ENCODE data around the gene BRINP1.

The BRINP1 gene

DNA sequence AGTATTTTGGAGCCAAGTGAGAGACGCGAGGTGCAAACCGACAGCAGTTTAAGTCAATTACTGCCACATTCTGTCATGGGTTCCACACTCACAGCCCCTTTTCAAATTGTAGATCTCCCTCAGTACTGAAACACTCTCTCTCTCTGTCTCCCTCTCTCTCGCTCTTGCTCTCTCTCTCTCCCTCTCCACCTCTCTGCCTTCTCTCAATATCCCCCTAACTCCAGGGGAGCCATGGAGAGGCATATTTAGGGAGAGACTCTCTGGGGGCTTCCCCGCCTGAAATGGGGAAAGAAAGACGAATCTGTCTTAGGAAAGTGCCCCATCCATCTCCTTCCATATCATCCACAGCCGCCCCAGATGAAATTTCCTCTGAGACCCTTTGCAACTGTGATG lies 1.6 kb downstream of the BRINP1 start:
- TF ChIP-seq GATA3 (IDR thresholded peaks at IDR 0.05; ENCODE audit: low read depth, low read length) (no peak), GATA2 (IDR thresholded peaks at IDR 0.05; ENCODE audit: low read depth, low read length) (no peak)

DNA sequence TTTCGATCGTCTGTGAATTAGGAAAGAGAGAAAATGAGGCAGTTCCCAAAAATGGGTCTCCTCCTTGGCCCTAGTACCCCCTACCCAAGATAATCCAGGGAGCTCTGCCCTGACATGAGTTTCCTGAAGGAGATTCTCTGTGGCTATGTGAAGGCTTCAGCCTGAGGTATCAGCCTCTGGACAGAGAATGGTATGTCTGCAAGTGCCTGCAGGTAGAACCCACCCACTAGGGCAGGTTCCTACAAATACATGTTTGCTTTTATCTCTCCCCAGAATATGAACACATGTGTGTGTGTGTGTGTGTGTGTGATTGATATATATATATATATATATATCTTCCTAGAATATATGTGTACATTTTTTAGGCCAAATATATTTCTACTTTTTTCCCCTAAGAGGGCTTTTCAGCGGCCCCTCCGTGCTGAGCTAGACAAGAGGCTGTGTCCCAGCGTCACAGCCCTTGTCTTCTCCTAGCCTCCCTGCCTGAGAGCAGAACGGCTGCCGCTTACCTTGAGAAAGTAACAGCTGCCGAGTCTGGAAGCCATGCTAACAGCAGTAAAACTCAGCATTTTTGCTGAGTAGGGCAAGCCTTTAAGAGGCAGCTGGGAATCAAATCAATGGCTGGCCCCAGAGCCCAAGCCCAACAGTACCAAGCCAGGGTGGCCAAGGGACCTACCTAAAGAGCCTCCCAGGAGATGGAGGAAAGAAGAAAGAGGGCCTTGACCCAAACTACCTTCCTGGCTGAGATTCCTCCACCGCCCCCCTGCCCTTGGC lies 2.1 kb downstream of the BRINP1 start:
- TF ChIP-seq GATA3 (IDR thresholded peaks at IDR 0.05; ENCODE audit: low read depth, low read length) (no peak), GATA2 (IDR thresholded peaks at IDR 0.05; ENCODE audit: low read depth, low read length) (no peak)

DNA sequence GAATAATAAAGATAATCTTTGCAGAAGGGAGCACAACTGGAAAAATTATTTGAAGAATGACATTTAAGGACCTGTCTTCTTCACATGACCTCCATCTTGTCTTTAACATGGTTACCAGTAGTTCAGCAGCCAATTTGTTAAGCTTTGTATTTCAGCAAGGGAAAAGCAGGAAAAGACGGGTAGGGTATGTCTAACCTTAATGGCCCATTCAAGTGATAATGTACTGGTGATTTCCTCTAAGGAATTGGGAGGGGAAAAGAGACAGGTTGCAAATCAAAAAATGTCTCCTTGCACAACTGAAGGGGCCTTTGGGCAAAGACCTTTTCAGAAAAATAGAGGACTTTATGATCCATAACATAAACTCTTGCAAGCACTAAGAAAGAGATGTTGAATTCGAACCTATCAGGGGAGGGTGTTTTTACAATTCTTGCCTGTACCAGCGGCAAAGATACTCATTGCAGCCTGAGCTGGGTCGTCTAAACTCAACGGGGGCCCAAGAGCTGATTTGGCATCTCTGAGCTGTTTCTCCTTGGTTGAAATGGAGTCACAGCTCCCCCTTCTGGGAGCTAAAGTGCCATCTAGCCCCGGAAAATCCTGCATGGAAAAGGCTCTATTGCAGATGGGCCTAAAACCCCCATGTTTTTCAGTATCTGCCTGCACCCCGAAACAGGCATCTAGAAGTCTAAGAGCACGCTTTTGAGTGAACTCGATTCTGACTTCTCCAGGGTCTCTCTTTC lies 3.8 kb downstream of the BRINP1 start:
- TF ChIP-seq GATA2 (IDR thresholded peaks at IDR 0.05; ENCODE audit: low read depth, low read length) (no peak), GATA3 (IDR thresholded peaks at IDR 0.05; ENCODE audit: low read depth, low read length) (no peak)

DNA sequence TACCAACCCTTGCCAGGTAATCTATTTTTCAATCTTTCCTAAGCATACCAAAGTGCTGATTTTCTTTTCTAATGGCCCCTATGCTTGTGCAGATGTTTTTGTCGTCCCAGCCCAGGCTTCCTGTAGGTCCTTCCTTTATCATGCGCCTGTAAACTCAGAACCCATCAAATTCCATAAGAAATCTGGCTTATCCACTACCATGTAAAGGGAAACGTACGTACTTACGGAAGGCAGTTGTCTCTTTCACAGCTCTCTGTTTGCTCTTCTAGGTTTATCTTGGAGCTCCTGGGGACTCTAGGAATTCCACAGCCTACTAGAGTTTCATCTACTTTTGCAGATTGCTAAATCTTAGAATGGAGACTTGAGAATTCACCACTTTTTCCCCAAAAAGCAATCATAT lies 9.0 kb downstream of the BRINP1 start:
- TF ChIP-seq GATA3 (IDR thresholded peaks at IDR 0.05; ENCODE audit: low read depth, low read length) (no peak), GATA2 (IDR thresholded peaks at IDR 0.05; ENCODE audit: low read depth, low read length) (no peak)

DNA sequence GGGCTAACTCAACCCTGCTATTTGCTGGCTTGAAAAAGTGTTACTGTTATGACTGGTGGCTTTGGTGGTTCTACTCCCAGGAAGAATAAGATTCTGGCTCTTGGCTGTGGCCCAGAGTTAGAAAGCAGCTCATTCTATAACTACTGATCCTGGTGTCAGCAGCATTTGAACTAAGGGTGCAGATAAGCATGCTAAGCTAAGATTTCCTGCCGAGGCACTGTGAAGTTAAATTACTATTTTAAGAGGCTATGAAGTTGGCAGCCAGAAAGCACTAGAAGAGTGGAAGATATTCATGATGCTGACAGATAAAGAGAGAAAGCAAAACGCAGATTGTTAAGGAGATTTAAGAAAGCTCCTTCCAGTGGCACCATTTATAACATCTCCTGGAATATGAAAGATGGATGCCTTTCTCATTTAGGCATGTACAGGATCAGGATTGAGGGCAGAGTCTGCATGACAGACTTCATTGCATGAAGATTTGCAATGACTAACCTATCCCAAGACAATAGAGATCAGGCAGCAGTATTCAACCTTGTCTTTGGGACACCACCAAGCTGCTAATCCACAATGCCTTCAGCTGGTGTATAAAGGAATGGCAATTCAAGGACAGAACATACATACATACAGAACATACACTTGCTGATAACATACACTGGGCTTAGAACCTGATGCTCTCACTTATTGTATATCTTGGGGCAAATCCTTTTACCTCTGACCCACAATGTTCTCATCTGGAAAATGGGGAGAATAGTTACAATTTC lies 11.7 kb downstream of the BRINP1 start:
- TF ChIP-seq GATA2 (IDR thresholded peaks at IDR 0.05; ENCODE audit: low read depth, low read length) (no peak), GATA3 (IDR thresholded peaks at IDR 0.05; ENCODE audit: low read depth, low read length) (no peak)

DNA sequence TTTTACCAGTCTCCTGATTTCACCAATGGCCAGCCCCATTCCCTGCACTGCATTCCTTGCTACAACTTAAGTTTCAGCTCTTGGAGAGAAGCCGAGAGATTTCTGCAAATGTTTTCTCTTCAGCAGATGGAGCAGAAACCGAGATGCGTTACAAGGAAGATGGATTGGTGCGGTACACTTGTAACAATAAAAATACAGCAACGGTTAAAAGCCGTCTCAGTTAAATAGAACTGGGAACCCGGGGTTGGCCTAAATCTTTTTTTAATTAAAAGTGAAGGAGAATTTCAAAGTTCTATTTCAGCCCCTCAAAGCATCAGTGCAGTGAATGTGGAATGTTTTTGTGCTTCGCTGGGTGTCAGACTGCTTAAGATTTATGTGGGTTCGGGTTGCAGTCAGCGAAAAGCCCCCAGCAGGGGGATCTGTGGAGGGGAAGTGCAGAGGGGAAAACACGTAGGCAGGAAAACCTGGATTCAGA lies 19.8 kb downstream of the BRINP1 start:
- TF ChIP-seq GATA2 (IDR thresholded peaks at IDR 0.05; ENCODE audit: low read depth, low read length) (no peak), GATA3 (IDR thresholded peaks at IDR 0.05; ENCODE audit: low read depth, low read length) (no peak)

DNA sequence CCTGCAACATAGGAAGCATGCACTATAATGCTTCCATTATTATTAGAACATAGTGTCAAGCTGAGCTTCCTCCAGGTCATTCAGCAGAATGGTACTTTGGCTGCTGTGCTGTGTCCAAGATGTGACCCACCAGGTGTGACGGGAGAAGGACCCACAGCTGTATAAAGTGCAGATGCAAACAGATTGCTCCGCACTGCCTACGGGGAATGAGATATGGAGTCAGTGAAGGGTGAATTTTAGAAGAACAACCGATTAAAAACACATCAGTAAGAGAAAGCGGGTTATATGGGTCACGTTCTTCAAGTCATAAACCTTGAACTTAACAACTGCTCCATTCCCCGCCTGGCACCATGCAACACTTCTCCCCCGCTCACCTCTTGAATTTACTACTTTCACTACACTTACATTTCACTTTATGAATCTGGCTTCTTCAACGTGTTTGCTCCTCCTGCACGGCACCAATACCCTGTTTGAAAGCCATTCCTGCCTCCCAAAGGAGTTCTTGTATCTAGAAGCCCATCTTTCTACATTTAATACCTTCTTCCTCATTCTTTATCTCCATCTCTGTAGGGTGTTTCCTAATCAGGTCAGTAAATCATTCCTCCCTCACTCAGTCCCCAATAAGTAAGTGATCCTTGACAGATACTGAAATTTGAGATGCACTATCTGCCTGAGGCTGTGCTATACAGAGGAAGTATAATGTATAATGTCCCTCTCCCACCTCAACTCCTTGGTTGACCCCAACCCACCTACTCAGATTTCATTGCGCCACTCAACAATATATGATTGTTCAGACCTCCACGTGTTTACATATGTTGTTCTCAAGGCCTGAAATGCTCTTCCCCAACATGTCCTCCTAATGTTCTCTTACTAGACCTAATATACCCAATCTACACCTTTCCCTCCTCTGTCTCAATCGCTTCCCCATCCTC lies 25.9 kb downstream of the BRINP1 start:
- TF ChIP-seq GATA3 (IDR thresholded peaks at IDR 0.05; ENCODE audit: low read depth, low read length) (no peak), GATA2 (IDR thresholded peaks at IDR 0.05; ENCODE audit: low read depth, low read length) (no peak)

DNA sequence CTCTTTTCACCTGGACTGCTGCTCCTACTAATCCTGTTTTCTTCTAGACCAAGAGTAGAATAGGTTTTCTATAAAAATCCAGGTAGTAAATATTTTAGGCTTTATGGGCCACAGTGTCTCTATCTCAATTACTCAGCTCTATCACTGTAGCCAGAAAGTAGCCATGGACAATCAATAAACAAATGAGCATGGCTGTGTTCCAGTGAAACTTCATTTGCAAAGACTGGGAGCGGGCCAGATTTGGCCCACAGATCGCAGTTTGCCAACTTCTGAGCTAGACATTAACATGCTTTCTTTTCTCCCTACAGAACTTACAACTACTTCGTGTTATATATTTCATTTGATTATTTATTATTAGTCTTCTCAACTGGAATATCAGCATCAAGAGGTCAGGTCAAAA lies 30.2 kb downstream of the BRINP1 start:
- no peak for TF ChIP-seq GATA2 (IDR thresholded peaks at IDR 0.05; ENCODE audit: low read depth, low read length)

DNA sequence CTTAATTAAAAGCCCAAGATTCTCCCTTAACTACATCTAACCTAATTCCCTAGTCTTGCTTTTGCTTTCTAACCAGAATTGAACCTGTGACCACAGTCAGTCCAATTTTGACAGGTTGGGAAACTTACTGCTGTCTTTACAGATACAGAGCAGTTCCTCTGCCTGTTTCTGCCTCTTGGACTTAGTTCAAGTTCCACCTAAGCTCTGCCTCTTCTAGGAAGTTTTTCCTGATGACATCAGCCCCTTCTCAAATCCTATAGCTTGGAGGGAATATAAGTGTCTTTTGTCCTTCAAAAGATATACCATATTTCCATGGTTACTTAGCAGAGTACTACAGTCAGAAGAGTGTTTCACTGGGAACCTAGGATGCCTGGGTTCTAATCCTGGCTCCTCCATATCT lies 31.7 kb downstream of the BRINP1 start:
- TF ChIP-seq GATA2 (IDR thresholded peaks at IDR 0.05; ENCODE audit: low read depth, low read length) = no peak
- TF ChIP-seq GATA3 (IDR thresholded peaks at IDR 0.05; ENCODE audit: low read depth, low read length) = no peak

DNA sequence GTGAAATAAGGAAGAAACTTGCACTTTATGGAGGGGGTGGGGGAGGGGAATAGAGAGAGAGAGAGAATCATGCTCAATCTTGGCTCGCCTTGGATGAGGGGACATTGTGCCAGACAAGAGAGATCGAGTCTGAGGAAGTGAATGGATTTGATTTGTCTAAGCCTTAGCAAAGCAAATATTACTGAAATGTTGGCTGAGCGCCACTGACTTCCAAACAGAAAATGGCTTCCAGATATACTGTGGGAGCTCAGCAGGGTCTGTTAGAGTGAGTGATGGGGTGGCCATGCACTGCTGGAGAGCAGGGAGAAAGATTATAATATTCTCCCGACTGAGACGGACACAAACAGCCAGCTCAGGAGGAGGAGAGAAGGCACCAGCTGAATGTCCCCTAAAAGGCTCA lies 34.5 kb downstream of the BRINP1 start:
- TF ChIP-seq GATA2 (IDR thresholded peaks at IDR 0.05; ENCODE audit: low read depth, low read length) = no peak
- no peak for TF ChIP-seq GATA3 (IDR thresholded peaks at IDR 0.05; ENCODE audit: low read depth, low read length)

DNA sequence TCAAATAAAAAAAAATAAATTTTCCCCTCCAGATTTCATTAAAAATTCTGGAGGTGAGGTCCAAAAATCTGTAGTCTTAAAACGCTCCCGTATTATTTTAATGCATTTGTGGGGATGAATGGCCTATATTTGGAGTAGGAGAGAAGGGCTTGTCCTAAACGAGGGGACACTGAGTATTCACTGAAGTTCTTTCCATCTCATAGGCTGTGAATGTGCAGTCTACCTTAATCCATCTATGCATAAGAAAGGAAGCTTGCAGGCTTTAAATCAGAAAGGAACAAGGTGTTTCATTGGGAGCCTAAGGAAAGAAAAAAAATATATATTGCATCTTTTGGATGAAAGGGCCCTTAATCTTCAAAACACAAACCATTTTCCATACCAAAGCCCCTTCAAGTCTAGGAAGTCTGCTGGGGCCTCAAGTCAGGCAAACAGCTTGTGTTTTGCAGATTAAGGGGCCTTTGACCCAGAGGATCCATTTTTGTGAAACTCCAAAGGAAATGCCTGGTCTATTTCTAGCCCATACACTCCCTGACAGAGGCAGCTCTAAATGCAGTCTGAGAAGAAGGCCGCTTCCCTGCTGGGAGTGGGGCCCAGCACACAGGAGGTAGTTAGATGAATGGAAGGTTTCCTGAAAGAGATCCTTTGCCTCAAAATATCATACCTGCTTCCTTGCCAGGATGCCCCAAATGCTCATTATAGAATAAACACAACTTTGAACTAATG lies 35.6 kb downstream of the BRINP1 start:
- TF ChIP-seq GATA2 (IDR thresholded peaks at IDR 0.05; ENCODE audit: low read depth, low read length) = no peak
- no peak for TF ChIP-seq GATA3 (IDR thresholded peaks at IDR 0.05; ENCODE audit: low read depth, low read length)

DNA sequence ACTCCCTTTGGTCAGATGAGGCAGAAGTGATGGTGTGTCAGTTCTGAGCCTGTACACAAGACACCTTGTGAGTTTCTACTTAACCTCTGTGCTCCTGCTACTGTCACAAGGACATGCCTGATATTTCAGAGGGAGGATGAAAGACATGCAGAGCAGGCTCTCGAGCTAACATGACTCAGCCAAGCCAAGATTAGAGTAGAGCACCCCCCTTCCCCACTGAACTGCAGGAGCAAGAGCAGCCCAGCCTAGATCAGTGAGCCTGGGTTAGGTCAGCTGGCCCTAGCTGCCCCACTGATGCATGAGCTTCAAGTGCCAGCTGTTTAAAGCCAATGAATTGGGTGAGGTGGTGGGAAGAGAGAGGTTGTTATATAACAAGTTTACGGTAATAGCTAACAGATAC lies 36.7 kb downstream of the BRINP1 start:
- no peak for TF ChIP-seq GATA3 (IDR thresholded peaks at IDR 0.05; ENCODE audit: low read depth, low read length)
- no peak for TF ChIP-seq GATA2 (IDR thresholded peaks at IDR 0.05; ENCODE audit: low read depth, low read length)

DNA sequence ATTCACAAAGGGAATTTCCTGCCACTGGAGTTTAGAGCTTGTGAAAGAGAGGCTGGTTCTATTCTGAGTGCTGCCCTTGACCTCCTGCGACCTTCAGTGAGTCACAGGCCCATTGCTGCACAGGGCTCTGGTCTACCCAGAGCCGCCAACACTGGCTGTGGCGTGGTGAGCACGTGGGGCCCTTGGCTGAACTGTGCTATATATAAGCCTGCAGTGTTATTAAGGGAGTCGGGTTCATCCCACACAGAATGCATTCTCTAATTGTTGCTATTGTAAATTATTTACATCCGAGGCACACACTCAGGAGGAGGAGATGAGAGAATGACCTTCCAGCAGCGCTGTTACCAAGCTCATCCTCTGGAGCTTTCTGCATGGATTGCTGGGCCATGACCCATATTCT lies 47.1 kb downstream of the BRINP1 start:
- TF ChIP-seq GATA3 (IDR thresholded peaks at IDR 0.05; ENCODE audit: low read depth, low read length) = no peak
